T-helper 2 cell (primary cell): ENCODE results near the gene SLC25A23.
"Not testable (repeated sequence)": the region's sequence is repeated elsewhere in the genome, so short reads cannot be mapped to it uniquely, and the experiment has no call there.

Experiments
- DNase-seq, 5 experiments: peaks; one replicate each; pipeline versions ENCODE4 v3.0.0 to v3.0.0-alpha.2; 2012 to 2022

SLC25A23 gene

DNA sequence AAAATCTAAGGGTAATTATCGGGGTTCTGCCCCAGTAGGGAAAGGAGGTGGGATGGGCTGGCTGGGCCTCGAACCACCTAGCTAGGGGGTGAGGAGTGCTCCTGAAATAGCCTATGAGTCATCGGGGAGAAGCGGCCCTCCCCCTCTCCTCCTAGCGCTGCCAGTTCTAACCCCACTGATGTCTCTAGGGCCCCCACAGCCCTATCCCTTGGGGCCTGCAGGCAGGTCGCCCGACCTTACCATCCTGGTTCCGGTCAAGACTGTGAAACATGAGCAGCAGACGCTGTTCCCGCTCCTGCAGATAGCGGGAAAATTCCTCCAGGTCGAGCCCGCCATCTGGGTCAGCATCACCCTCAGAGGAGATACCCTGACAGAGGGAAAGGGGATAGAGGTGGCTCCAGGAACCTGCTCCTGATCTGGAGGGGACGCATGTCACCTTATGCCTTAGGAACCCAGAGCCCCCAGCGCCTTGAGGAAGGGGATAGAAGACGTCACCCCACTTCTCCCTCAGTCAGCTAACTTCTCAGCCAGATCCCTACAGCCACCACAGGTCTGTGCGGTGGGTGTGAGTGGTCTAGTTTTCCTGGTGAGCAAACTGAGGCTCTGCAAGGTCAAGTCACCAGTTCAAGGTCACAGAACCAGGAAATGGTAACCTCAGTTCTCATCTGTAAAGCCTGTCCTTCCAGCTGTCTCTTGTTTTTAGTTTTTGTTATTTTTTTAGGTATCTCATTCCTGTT lies 1.5 kb downstream of the SLC25A23 start:
- no peak for DNase-seq

- DNase-seq: no peak
Measured at GRCh38 chr19:6455924-6456323, 3.7 kb downstream of the SLC25A23 start.

GRCh38 chr19:6453951-6454565 lies 5.5 kb downstream of the SLC25A23 start:
- no peak for DNase-seq

- DNase-seq: no peak
Measured at GRCh38 chr19:6452899-6453298, 6.7 kb downstream of the SLC25A23 start.

- DNase-seq: no peak
Measured at GRCh38 chr19:6452223-6452614, 7.4 kb downstream of the SLC25A23 start.

DNA sequence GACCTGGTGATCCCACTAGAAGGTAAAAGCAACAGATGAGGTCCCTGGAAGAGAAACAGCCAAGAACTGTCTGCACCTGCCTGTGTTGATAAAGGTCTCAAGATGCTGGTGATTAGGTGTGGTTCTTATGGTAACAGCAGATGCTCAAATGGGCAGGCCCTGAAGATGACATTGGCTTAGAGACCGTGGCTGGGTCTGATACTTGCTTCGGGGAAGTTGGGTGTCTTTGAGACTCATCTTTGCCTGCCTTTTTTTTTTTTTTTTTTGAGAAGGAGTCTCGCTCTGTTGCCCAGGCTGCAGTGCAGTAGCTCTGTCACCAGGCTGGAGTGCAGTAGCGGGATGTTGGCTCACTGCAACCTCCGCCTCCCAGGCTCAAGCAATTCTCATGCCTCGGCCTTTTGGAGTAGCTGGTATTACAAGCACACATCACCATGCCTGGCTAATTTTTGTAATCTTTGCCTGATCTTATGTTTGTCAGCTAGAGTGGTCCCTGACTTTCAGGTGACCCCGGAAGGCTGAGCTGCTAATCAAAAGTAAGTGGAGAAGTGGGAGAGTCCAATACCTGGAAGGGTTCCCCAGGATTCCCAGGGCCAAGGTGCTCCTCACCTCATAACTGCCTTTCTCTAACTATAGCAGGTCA lies 7.9 kb downstream of the SLC25A23 start:
- no peak for DNase-seq

DNA sequence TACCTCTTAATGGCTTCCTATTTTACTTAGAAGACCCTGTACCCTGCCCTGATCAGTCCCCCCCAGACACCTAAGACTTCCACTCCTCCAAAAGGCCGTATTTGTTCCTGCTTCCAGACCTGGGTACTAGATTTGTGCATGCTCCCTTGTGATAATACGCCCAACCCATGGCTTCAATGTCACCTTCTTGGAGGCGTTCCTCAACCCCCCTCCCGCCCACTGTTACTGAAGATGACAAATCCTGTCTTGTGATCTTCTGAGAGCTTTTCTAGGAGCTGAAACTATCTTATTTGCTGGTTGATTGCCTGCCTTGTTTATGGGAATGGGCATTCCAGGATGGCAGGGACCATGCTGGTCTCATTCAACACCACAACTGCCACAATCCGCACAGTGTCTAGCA lies 9.4 kb downstream of the SLC25A23 start:
- DNase-seq: no peak

DNA sequence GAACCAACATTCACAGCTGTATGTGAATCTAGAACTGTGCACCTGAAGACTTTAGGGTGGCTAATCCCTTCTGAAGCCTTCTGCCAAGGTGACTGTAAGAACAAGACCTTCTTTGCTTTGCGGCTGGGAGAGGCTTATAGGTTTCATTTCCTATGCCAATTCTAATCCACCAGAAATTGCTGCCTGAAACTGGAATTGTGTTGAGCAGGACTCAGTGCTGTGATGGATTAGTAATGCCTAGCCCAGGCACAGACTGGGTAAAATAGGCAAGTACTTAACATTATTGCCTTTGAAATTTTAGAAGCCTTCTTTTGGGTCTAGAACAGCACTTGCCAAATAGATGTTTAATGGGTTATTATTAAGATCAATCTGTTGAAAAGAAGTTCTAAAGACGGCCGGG lies 11.5 kb downstream of the SLC25A23 start:
- DNase-seq: no peak

- no peak for DNase-seq
Measured at GRCh38 chr19:6446452-6446851, 13.1 kb downstream of the SLC25A23 start.

DNA sequence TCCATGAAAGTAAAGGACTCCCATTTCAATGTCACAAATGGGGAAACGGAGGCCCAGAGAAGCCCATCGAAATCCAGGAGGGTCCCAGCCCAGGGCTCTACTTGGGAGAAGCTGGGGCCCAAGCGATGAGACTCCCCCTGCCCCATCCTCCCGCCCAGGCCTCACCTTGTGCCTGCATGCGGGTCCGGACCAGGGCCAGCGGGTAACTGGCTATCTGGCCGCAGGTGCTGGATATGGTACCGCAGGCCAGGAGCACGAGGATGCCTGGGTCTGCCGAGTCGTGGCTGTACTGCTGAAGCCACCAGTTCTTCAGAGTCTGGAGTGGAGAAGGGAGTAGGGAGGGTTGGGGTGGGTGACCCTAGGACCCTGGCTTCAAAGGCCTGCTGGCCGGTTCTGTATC lies 15.6 kb downstream of the SLC25A23 start:
- DNase-seq: no peak

GRCh38 chr19:6442087-6442688 lies 17.4 kb downstream of the SLC25A23 start:
- DNase-seq: no peak

DNA sequence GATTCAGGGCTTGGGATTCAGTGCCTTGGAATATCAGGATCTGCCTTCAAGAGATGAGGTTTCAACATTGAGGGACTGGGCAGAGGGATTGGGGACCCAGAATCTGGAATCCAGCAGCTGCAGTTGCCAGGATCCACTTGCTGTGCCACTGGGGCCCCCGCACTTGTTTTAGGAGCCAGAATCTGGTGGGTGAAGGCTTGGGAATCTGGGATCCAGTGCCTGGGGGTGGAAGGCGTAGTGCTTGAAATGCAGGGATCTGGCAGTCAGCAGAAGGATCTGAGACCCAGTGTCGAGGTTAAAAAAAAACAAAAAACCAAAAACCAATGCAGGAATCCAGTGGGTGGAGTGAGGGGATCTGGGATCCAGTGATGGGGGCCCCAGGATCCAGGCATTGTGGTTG lies 18.7 kb downstream of the SLC25A23 start:
- no peak for DNase-seq

GRCh38 chr19:6439743-6440142 lies 19.8 kb downstream of the SLC25A23 start:
- no peak for DNase-seq

DNA sequence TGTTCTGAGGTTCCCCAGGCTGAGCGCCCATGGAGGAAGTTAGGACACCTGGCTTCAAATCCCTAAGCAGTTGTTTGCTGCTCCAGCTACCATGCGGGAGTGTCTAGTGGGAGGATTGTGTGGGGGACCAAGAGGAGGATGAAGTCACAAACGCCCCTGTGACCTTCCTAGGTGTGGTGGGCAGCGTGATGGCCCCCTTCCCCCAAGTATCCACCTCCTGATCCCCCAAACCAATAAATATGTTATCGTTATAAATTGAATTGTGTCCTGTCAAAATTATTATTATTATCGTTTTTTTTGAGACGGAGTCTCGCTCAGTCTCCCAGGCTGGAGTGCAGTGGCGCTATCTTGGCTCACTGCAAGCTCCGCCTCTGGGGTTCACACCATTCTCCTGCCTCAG lies 25.9 kb downstream of the SLC25A23 start, which contains the start of gene SLC25A41:
TSS of gene SLC25A41 (minus strand) at position 101 of the 400 bp plus-strand sequence. CDS start at position 31, 70 bp downstream.
- DNase-seq: no peak

- DNase-seq: no peak
Measured at GRCh38 chr19:6433165-6433564, 26.4 kb downstream of the SLC25A23 start.

GRCh38 chr19:6431891-6432290 lies 27.7 kb downstream of the SLC25A23 start:
- no peak for DNase-seq

DNA sequence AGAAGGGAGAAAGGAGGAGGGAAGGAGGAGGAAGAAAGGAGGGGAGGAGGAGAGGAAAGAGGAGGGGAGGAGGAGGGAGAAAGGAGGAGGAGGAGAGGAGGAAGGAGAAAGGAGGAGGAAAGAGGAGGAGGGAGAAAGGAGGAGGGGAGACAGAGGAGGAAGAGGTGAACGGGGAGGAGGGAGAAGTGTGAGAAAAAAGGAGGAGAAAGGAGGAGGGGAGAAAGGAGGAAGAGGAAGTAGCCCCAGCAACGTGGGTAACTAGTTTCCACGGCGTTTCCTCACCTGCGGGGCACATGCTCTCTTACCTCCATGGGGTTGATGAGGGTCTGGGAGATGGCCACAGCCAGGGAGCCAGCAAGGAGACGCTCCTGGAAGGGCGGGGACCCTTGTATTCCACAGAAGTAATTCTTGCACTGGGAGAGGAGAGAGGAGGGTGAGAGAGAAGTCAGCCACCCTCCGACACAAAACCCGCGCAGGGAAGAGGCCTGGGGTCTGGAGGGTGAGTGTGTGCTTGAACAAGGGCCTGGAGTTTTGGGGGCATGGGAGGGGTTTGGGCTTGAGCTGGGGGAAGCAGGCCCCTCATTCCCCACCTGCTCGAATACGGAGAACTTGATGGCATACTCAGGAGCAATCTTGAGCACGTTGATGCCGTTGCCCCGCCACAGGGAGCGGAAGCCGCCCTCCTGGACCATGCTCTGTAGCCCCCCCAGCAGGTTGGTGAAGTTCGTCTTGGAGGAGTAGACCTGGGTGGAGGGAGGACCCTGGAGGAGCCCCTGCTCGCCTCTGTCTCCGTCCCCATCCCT lies 30.0 kb downstream of the SLC25A23 start:
- no peak for DNase-seq

GRCh38 chr19:6428692-6429418 lies 30.7 kb downstream of the SLC25A23 start:
- DNase-seq: not testable (repeated sequence)

GRCh38 chr19:6427131-6427530 lies 32.5 kb downstream of the SLC25A23 start:
- DNase-seq: no peak

GRCh38 chr19:6425732-6426620 lies 33.6 kb downstream of the SLC25A23 start:
- peak in 1 of 5 experiments; percentile 26 for DNase-seq
